ENCODE data around the gene SESTD1. TPM values are rescaled to one million over a fixed set of nuclear protein-coding genes. Genes with fewer than 3 reads are reported as not detected.
"Not testable (repeated sequence)": the region's sequence is repeated elsewhere in the genome, so short reads cannot be mapped to it uniquely, and the experiment has no call there.

Gene SESTD1
- total RNA-seq, 8 experiments from 2014 or later, result 2.6 to 34.2 (median 25.5) TPM

DNA sequence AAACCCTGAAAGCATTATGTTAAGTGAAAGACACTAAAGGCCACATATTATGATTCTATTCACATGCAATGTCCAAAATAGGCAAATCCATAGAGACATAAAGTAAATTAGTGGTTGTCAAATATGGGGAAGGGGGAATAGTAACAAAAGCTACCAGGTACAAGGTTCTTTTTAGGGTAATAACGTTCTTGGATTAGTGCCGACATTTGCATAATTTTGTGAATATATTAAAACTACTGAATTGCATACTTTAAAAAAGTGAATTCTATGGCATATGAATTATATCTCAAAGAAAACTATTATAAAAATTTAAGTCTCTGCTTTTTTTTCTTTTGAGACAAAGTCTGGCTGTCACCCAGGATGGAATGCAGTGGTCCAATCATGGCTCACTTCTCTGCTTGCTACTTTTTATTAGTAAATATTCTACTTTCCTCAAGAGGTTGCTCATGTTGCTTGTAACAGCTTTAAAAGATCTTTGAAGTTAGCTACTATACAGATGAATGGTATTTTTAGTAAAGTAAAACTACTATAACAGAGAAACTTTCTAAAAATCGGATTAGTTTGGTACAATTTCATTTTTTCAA lies 2.5 kb downstream of the SESTD1 start:
- H3K27ac ChIP-seq, result no peak overlapping the region
- 0 to 93% (median 80%) methylated on average over 1 to 3 of the region's 3 CpGs for WGBS, 10 experiments
- peaks cover 0 to 8% of the 10 kb centered on the region in 2 donors for H3K4me1 ChIP-seq (replicated peaks in 1 of 2)
- in situ Hi-C loops (cut with MboI; ENCODE audit: low pct_unique_long_range_greater_than_20kb in 2 of 9, low sequenced_read_pairs in 9 of 9, unreplicated experiment in 9 of 9), result no loop called here
- no peak for ATAC-seq (replicated peaks in 6 of 8)
- peak overlapping the region in 1 of 5 donors; percentile 16 for H3K4me3 ChIP-seq

DNA sequence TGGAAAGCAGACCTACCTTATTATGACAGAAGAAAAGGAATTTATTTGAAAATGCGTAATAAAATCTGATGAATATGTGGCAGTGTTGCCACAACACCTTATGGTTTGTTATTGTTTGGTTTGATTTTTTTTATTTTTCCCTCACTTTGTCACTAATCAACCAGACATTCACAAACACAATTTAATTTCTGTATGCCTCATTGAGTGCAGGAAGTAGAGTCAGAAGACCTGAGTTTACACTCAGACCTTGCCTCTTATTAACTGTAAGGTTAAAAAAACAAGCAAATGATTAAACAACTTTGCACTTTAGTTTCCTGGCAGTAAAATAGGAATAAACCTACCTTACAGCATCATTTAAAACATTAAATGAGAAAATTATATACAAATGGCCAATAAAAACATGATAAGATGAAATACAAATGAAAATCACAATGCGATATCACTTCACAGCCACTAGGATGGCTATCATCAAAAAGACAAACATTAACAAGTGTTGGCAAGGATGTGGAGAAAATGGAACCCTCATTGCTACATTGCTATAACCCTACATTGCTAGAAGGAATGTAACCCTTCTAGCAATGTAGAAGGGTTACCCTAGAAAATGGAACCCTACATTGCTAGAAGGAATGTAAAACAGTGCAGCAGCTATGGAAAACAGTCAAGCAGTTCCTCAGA lies 3.3 kb downstream of the SESTD1 start:
- H3K27ac ChIP-seq, result no peak overlapping the region
- in situ Hi-C loops (cut with MboI; ENCODE audit: low pct_unique_long_range_greater_than_20kb in 2 of 9, low sequenced_read_pairs in 9 of 9, unreplicated experiment in 9 of 9), result no loop called here

GRCh38 chr2:179260224-179260623 lies 4.4 kb downstream of the SESTD1 start:
- H3K4me1 ChIP-seq (replicated peaks in 1 of 2), result peaks cover 0 to 8% of the 10 kb centered on the region in 2 donors
- H3K27ac ChIP-seq, result no peak overlapping the region
- in situ Hi-C loops (cut with MboI; ENCODE audit: low pct_unique_long_range_greater_than_20kb in 2 of 9, low sequenced_read_pairs in 9 of 9, unreplicated experiment in 9 of 9), result no loop called here
- no peak overlapping the region for H3K4me3 ChIP-seq
- ATAC-seq (replicated peaks in 6 of 8), result no peak
- WGBS, 10 experiments, result 0 to 100% (median 82%) methylated on average over 1 to 3 of the region's 3 CpGs

More for the DNA sequence above, 3.3 kb downstream of the SESTD1 start:
- H3K4me1 ChIP-seq (replicated peaks in 1 of 2), result peaks cover 0 to 8% of the 10 kb centered on the region in 2 donors
- 58 to 100% (median 80%) methylated on average over 1 to 2 of the region's 2 CpGs; no CpG with 5 or more reads in 1 of the 10 experiments for WGBS, 10 experiments
- H3K4me3 ChIP-seq, result no peak overlapping the region
- no peak for ATAC-seq (replicated peaks in 6 of 8)

GRCh38 chr2:179255129-179255528 lies 9.5 kb downstream of the SESTD1 start:
- 44 to 100% (median 88%) methylated on average over 1 of the region's 1 CpG; no CpG with 5 or more reads in 2 of the 10 experiments for WGBS, 10 experiments
- no peak overlapping the region for H3K27ac ChIP-seq
- H3K4me1 ChIP-seq (replicated peaks in 1 of 2), result no peaks in the 10 kb centered on the region
- in situ Hi-C loops (cut with MboI; ENCODE audit: low pct_unique_long_range_greater_than_20kb in 2 of 9, low sequenced_read_pairs in 9 of 9, unreplicated experiment in 9 of 9), result no loop called here
- H3K4me3 ChIP-seq, result no peak overlapping the region
- no peak for ATAC-seq (replicated peaks in 6 of 8)

DNA sequence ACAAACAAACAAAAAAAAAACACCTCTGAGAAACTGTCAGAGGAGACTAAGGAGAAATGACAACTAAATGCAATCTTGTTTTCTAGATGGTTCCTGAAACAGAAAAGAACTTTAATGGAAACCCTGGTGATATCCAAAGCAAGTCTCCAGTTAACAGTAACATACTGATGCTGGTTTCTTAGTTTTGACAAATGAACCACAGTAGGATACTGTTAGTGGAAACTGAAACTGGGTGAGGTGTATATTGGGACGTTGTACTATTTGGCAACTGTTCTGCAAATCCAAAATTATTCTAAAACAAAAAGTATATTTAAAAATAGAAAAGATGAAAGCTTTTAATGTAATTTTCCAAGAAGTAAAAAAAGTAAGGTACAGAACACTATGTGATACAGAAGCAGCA lies 11.4 kb downstream of the SESTD1 start:
- Histone ChIP-seq H3K27ac (no peak overlapping the region), H3K4me1 (replicated peaks in 1 of 2) (no peaks in the 10 kb centered on the region), H3K4me3 (no peak overlapping the region)
- in situ Hi-C loops (cut with MboI; ENCODE audit: low pct_unique_long_range_greater_than_20kb in 2 of 9, low sequenced_read_pairs in 9 of 9, unreplicated experiment in 9 of 9), result no loop called here
- no peak for ATAC-seq (replicated peaks in 6 of 8)
- 0 to 100% (median 86%) methylated on average over 1 of the region's 1 CpG; no CpG with 5 or more reads in 1 of the 10 experiments for WGBS, 10 experiments

GRCh38 chr2:179252423-179252822 lies 12.2 kb downstream of the SESTD1 start:
- Histone ChIP-seq H3K4me1 (replicated peaks in 1 of 2) (no peaks in the 10 kb centered on the region), H3K27ac (no peak overlapping the region), H3K4me3 (no peak overlapping the region)
- WGBS, 10 experiments, result 63 to 100% (median 76%) methylated on average over 1 to 2 of the region's 2 CpGs
- in situ Hi-C loops (cut with MboI; ENCODE audit: low pct_unique_long_range_greater_than_20kb in 2 of 9, low sequenced_read_pairs in 9 of 9, unreplicated experiment in 9 of 9), result no loop called here
- ATAC-seq (replicated peaks in 6 of 8), result no peak

DNA sequence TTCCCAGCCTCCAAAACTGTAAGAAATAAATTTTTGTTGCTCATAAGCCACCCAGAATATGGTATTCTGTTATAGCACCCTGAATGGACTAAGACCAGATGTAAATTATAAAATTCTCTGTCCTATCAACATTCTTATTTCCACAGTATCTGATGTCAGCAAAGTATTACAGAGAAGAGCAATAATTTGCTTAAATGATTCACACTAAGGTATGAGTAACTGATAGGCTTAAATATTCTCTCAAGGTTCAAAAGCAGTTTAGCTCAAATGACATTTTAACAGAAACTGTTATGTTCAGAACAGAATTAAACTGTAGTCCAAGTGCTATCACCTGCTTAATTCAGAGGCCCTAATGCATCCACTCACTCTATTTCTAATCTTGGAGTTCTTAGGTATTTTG lies 12.8 kb downstream of the SESTD1 start:
- Histone ChIP-seq H3K27ac (no peak overlapping the region), H3K4me3 (no peak overlapping the region), H3K4me1 (replicated peaks in 1 of 2) (no peaks in the 10 kb centered on the region)
- ATAC-seq (replicated peaks in 6 of 8), result no peak
- in situ Hi-C loops (cut with MboI; ENCODE audit: low pct_unique_long_range_greater_than_20kb in 2 of 9, low sequenced_read_pairs in 9 of 9, unreplicated experiment in 9 of 9), result no loop called here

GRCh38 chr2:179250848-179251504 lies 13.7 kb downstream of the SESTD1 start:
- H3K4me1 ChIP-seq (replicated peaks in 1 of 2), result no peaks in the 10 kb centered on the region
- ATAC-seq (replicated peaks in 6 of 8), result no peak
- H3K4me3 ChIP-seq, result no peak overlapping the region
- H3K27ac ChIP-seq, result no peak overlapping the region
- 86 to 100% (median 100%) methylated on average over 1 of the region's 1 CpG; no CpG with 5 or more reads in 3 of the 10 experiments for WGBS, 10 experiments
- in situ Hi-C loops (cut with MboI; ENCODE audit: low pct_unique_long_range_greater_than_20kb in 2 of 9, low sequenced_read_pairs in 9 of 9, unreplicated experiment in 9 of 9), result no loop called here

DNA sequence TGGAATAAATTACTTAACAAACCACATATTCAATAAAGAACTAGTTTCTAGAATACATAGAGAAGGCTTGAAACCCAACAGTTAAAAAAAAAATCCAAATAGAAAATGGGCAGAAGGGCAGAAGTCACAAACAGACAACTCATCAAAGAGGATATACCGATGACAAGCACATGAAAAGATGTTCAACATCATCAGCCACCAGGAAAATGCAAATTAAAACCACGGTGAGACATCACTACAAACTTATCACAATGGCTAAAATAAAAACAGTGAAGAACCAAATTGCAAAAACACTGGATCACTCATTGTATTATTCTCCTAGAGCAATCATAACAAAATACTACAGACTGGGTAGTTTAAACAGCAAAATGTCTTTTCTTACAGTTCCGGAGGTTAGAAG lies 14.5 kb downstream of the SESTD1 start:
- Histone ChIP-seq H3K4me1 (replicated peaks in 1 of 2) (no peaks in the 10 kb centered on the region), H3K4me3 (no peak overlapping the region), H3K27ac (no peak overlapping the region)
- WGBS, 10 experiments, result 20 to 100% (median 96%) methylated on average over 2 to 3 of the region's 3 CpGs; no CpG with 5 or more reads in 1 of the 10 experiments
- in situ Hi-C loops (cut with MboI; ENCODE audit: low pct_unique_long_range_greater_than_20kb in 2 of 9, low sequenced_read_pairs in 9 of 9, unreplicated experiment in 9 of 9), result no loop called here
- ATAC-seq (replicated peaks in 6 of 8), result no peak

DNA sequence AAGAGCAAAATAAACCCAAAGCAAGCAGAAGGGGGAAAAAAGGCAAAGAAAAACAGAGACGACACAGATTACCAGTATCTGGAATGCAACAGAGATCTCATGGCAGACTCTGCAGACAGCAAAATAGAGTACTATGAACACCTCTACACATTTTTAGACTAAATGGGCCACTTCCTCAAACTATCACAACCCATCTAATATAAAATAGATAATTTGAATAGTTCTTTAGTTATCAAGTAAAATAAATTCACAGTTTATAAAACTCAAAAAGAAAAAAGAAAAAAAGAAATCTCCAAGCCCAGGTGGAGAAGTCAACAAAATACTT lies 16.6 kb downstream of the SESTD1 start:
- WGBS, 10 experiments, result 30 to 100% (median 76%) methylated on average over 1 of the region's 1 CpG; no CpG with 5 or more reads in 2 of the 10 experiments
- in situ Hi-C loops (cut with MboI; ENCODE audit: low pct_unique_long_range_greater_than_20kb in 2 of 9, low sequenced_read_pairs in 9 of 9, unreplicated experiment in 9 of 9), result loop anchor here in 1 of 9 experiments (25.0 kb wide), 1 partner anchor 514 kb away; no protein-coding TSS in a partner anchor
- ATAC-seq (replicated peaks in 6 of 8), result no peak
- H3K4me1 ChIP-seq (replicated peaks in 1 of 2), result no peaks in the 10 kb centered on the region
- H3K4me3 ChIP-seq, result no peak overlapping the region
- no peak overlapping the region for H3K27ac ChIP-seq

DNA sequence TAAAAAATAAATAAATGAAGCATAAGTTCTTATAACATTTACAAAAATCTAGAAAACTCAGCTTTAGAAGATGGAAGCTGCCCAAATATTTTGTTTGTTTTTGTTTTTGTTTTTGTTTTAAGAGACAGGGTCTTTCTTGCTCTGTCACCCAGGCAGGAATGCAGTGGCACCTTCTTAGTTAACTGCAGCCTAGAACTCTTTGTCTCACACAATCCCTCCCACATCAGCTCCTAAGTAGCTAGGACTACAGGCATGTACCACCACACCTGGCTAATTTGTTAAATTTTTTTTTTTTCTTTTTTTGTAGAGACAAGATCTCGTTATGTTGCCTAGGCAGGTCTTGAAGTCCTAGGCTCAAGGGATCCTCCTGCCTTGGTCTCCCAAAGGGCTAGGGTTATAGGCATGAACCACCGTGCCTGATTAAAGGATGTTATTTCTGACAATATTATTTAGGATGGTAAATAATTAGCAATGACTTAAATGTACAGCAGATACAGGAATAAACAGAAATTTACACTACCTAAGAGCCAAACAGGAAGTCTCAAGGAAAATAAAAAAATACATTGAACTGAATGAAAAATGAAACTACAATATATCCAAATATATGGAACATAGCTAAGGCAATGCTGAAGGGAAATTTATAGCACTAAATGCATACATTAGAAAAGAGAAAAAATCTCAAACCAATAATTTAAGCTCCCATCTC lies 17.2 kb downstream of the SESTD1 start:
- in situ Hi-C loops (cut with MboI; ENCODE audit: low pct_unique_long_range_greater_than_20kb in 2 of 9, low sequenced_read_pairs in 9 of 9, unreplicated experiment in 9 of 9), result loop anchor here in 1 of 9 experiments (25.0 kb wide), 1 partner anchor 515 kb away; no protein-coding TSS in a partner anchor
- no peak overlapping the region for H3K27ac ChIP-seq
- H3K4me1 ChIP-seq (replicated peaks in 1 of 2), result no peaks in the 10 kb centered on the region
- ATAC-seq (replicated peaks in 6 of 8), result no peak
- 0 to 100% (median 87%) methylated on average over 1 to 2 of the region's 2 CpGs for WGBS, 10 experiments
- no peak overlapping the region for H3K4me3 ChIP-seq

GRCh38 chr2:179245843-179246242 lies 18.8 kb downstream of the SESTD1 start:
- ATAC-seq (replicated peaks in 6 of 8); H3K4me3 ChIP-seq; H3K27ac ChIP-seq; H3K4me1 ChIP-seq (replicated peaks in 1 of 2): not testable (repeated sequence)
- 80 to 96% (median 93%) methylated on average over 5 to 10 of the region's 10 CpGs; no CpG with 5 or more reads in 3 of the 10 experiments for WGBS, 10 experiments
- in situ Hi-C loops (cut with MboI; ENCODE audit: low pct_unique_long_range_greater_than_20kb in 2 of 9, low sequenced_read_pairs in 9 of 9, unreplicated experiment in 9 of 9), result loop anchor here in 1 of 9 experiments (25.0 kb wide), 1 partner anchor 516 kb away; no protein-coding TSS in a partner anchor

- ATAC-seq (replicated peaks in 6 of 8), result no peak
- WGBS, 10 experiments, result 33 to 100% (median 66%) methylated on average over 1 of the region's 1 CpG; no CpG with 5 or more reads in 4 of the 10 experiments
- Histone ChIP-seq H3K4me3 (no peak overlapping the region), H3K4me1 (replicated peaks in 1 of 2) (peaks cover 0 to 3% of the 10 kb centered on the region in 2 donors), H3K27ac (no peak overlapping the region)
- in situ Hi-C loops (cut with MboI; ENCODE audit: low pct_unique_long_range_greater_than_20kb in 2 of 9, low sequenced_read_pairs in 9 of 9, unreplicated experiment in 9 of 9), result loop anchor here in 1 of 9 experiments (25.0 kb wide), 1 partner anchor 519 kb away; no protein-coding TSS in a partner anchor
Observed at GRCh38 chr2:179243046-179243445, 21.6 kb downstream of the SESTD1 start.

Measured in motor neuron (in vitro differentiated cells).